H1 (cell line): ENCODE results near the gene TNFRSF11A. TPM values are rescaled to one million over a fixed set of nuclear protein-coding genes. Genes with fewer than 3 reads are reported as not detected.

Source experiments
- CTCF ChIA-PET: fragments of 300-600 bp; sonication (Branson Sonifier 250); formaldehyde crosslinking; loops from one replicate; lab custom pipeline; 2021; ENCODE audit not compliant: partially characterized antibody; lab: Charles Lee
- POLR2A ChIA-PET: fragments of 300-600 bp; sonication (Branson Sonifier 250); formaldehyde crosslinking; loops from one replicate; lab custom pipeline; 2021; ENCODE audit warnings: inconsistent platforms; ENCODE audit not compliant: partially characterized antibody; lab: Charles Lee
- DNase-seq, 2 experiments: peaks; one replicate each; pipeline versions ENCODE4 v3.0.0 to v3.0.0-alpha.2; 2010 to 2022; ENCODE audit warnings: low spot score in 2 of 2, low read depth in 1 of 2, mixed read lengths in 1 of 2
- FAIRE-seq: peaks from 2 replicates; lab custom pipeline; 2011; peaks lifted over from hg19 to GRCh38; lab: Jason Lieb, UNC
- H2AFZ ChIP-seq: 2 replicates; pipeline ENCODE4 v1.8.1; 2012; ENCODE audit warnings: low read length, inconsistent platforms
- H2AK5ac ChIP-seq: 2 replicates; pipeline ENCODE4 v1.6.1; 2013; ENCODE audit warnings: low read depth, low read length
- H2BK120ac ChIP-seq: replicated peaks from 2 replicates; pipeline ENCODE3; 2013; ENCODE audit warnings: low read depth, low read length, inconsistent platforms
- H2BK12ac ChIP-seq: 2 replicates; pipeline ENCODE4 v1.6.1; 2013; ENCODE audit warnings: low read depth, low read length
- H2BK15ac ChIP-seq: 2 replicates; pipeline ENCODE4 v1.6.1; 2013; ENCODE audit warnings: low read length
- H2BK20ac ChIP-seq: 2 replicates; pipeline ENCODE4 v1.6.1; 2013; ENCODE audit warnings: low read length
- H2BK5ac ChIP-seq: 2 replicates; pipeline ENCODE4 v1.6.1; 2013; ENCODE audit warnings: low read depth, low read length
- H3K14ac ChIP-seq: 2 replicates; pipeline ENCODE4 v1.6.1; 2013; ENCODE audit warnings: inconsistent platforms; ENCODE audit not compliant: insufficient read length
- H3K18ac ChIP-seq: 2 replicates; pipeline ENCODE4 v1.6.1; 2013; ENCODE audit warnings: low read length; ENCODE audit errors: extremely low read depth
- H3K23ac ChIP-seq: 2 replicates; pipeline ENCODE4 v1.6.1; 2013; ENCODE audit warnings: inconsistent platforms; ENCODE audit not compliant: insufficient read length
- H3K23me2 ChIP-seq: 2 replicates; pipeline ENCODE4 v1.6.1; 2013; ENCODE audit warnings: low read depth, low read length
- H3K27ac ChIP-seq: 2 replicates; pipeline ENCODE4 v1.6.1; 2011; ENCODE audit warnings: low read depth, low read length, inconsistent platforms
- H3K27me3 ChIP-seq, 4 experiments: replicated peaks in 1 of 4; 1 replicate in 1 of 4; 2 replicates in 3 of 4; pipeline versions ENCODE4 v1.6.1 to v1.8.1; 2011 to 2013; ENCODE audit warnings: low read length in 3 of 4, mild to moderate bottlenecking in 3 of 4, inconsistent platforms in 2 of 4, mixed read lengths in 2 of 4, moderate library complexity in 1 of 4; ENCODE audit not compliant: control insufficient read depth in 3 of 4, insufficient read depth in 3 of 4; ENCODE audit errors: extremely low read depth in 1 of 4
- H3K36me3 ChIP-seq, 4 experiments: 2 replicates each; pipeline versions ENCODE4 v1.6.1 to v1.8.1; 2011 to 2013; ENCODE audit warnings: mild to moderate bottlenecking in 4 of 4, low read length in 3 of 4, moderate library complexity in 2 of 4, control low read depth in 1 of 4, inconsistent platforms in 1 of 4; ENCODE audit not compliant: insufficient read depth in 4 of 4, control insufficient read depth in 2 of 4
- H3K4ac ChIP-seq: replicated peaks from 2 replicates; pipeline ENCODE3; 2013; ENCODE audit warnings: low read length, low read depth, mixed read lengths, inconsistent platforms; ENCODE audit not compliant: insufficient read length
- H3K4me1 ChIP-seq, 4 experiments: replicated peaks in 1 of 4; 1 replicate in 1 of 4; 2 replicates in 3 of 4; pipeline versions ENCODE4 v1.6.1 to v1.8.1; 2011 to 2013; ENCODE audit warnings: low read length in 3 of 4, inconsistent platforms in 2 of 4, mixed read lengths in 1 of 4; ENCODE audit not compliant: insufficient read depth in 4 of 4, control insufficient read depth in 3 of 4
- H3K4me2 ChIP-seq, 2 experiments: 2 replicates each; pipeline versions ENCODE4 v1.6.1 to v1.8.1; 2011 to 2013; ENCODE audit warnings: low read depth in 2 of 2, low read length in 2 of 2, control low read depth in 1 of 2, inconsistent platforms in 1 of 2, mild to moderate bottlenecking in 1 of 2; ENCODE audit not compliant: insufficient read depth in 1 of 2
- H3K4me3 ChIP-seq, 4 experiments: fragments of 200-600, 300-600 bp in 1 of 4; sonication (generic), shearing (Covaris generic), sonication (Bioruptor Twin) in 1 of 4; 2 replicates each; pipeline versions ENCODE4 v1.5.1 to v1.8.1; 2011 to 2016; ENCODE audit warnings: low read length in 4 of 4, low read depth in 3 of 4, control low read depth in 2 of 4, inconsistent platforms in 2 of 4, mild to moderate bottlenecking in 2 of 4, mixed read lengths in 1 of 4, moderate library complexity in 1 of 4; ENCODE audit not compliant: insufficient read depth in 2 of 4; ENCODE audit errors: extremely low read depth in 1 of 4
- H3K56ac ChIP-seq: replicated peaks from 2 replicates; pipeline ENCODE3; 2013; ENCODE audit warnings: low read depth, mild to moderate bottlenecking, mixed read lengths, low read length, inconsistent platforms; ENCODE audit not compliant: insufficient read length
- H3K79me1 ChIP-seq: 2 replicates; pipeline ENCODE4 v1.6.1; 2013; ENCODE audit warnings: low read depth, low read length, control low read depth
- H3K79me2 ChIP-seq, 2 experiments: 2 replicates each; pipeline versions ENCODE4 v1.6.1 to v1.8.1; 2012 to 2013; ENCODE audit warnings: low read length in 2 of 2, mild to moderate bottlenecking in 2 of 2, inconsistent platforms in 1 of 2; ENCODE audit not compliant: insufficient read depth in 2 of 2, control insufficient read depth in 1 of 2
- H3K9ac ChIP-seq, 4 experiments: replicated peaks in 1 of 4; 1 replicate in 1 of 4; 2 replicates in 3 of 4; pipeline versions ENCODE4 v1.6.1 to v1.8.1; 2011 to 2013; ENCODE audit warnings: low read depth in 3 of 4, low read length in 3 of 4, control low read depth in 2 of 4, mild to moderate bottlenecking in 2 of 4, moderate library complexity in 2 of 4, inconsistent platforms in 1 of 4; ENCODE audit errors: extremely low read depth in 1 of 4
- H3K9me3 ChIP-seq, 2 experiments: 2 replicates each; pipeline versions ENCODE4 v1.6.1 to v1.8.1; 2012 to 2013; ENCODE audit warnings: mild to moderate bottlenecking in 2 of 2, moderate library complexity in 2 of 2, control low read depth in 1 of 2, inconsistent platforms in 1 of 2, low read depth in 1 of 2, low read length in 1 of 2, mixed read lengths in 1 of 2; ENCODE audit not compliant: insufficient read depth in 2 of 2
- H4K20me1 ChIP-seq, 2 experiments: replicated peaks in 1 of 2; 2 replicates each; pipeline versions ENCODE3 to v1.8.1; 2011 to 2013; ENCODE audit warnings: inconsistent platforms in 2 of 2, low read length in 2 of 2, mild to moderate bottlenecking in 1 of 2; ENCODE audit not compliant: insufficient read depth in 2 of 2, control insufficient read depth in 1 of 2
- H4K5ac ChIP-seq: 2 replicates; pipeline ENCODE4 v1.6.1; 2013; ENCODE audit warnings: low read length, low read depth, mixed read lengths, inconsistent platforms; ENCODE audit not compliant: insufficient read length
- H4K8ac ChIP-seq: 2 replicates; pipeline ENCODE4 v1.8.0; 2013; ENCODE audit warnings: mild to moderate bottlenecking, moderate library complexity, low read length, inconsistent platforms; ENCODE audit not compliant: insufficient read depth; ENCODE audit errors: extremely low read depth
- H4K91ac ChIP-seq: replicated peaks from 2 replicates; pipeline ENCODE3; 2013; ENCODE audit warnings: low read length, mixed read lengths, inconsistent platforms; ENCODE audit not compliant: insufficient read length
- CHD2 ChIP-seq: IDR thresholded peaks from 2 replicates; pipeline ENCODE4 v1.6.1; 2012; ENCODE audit warnings: low read length, improper control_type of control experiment
- EZH2 ChIP-seq: fragments of 200-600 bp; sonication (generic); IDR thresholded peaks from 2 replicates; pipeline ENCODE4 v1.7.1; 2012; ENCODE audit warnings: low read depth, mild to moderate bottlenecking, moderate library complexity, low read length, inconsistent platforms; ENCODE audit not compliant: severe bottlenecking
- GABPA ChIP-seq: IDR thresholded peaks from 2 replicates; pipeline ENCODE4 v1.6.1; 2011; ENCODE audit warnings: mild to moderate bottlenecking, low read length, moderate library complexity, borderline replicate concordance; ENCODE audit not compliant: insufficient read depth
- PHF8 ChIP-seq: fragments of 200-600 bp; sonication (generic); conservative IDR thresholded peaks from 2 replicates; pipeline ENCODE4 v1.7.1; 2012; ENCODE audit warnings: low read depth, mild to moderate bottlenecking, inconsistent platforms, low read length, moderate library complexity
- POLR2AphosphoS5 ChIP-seq: IDR thresholded peaks from 2 replicates; pipeline ENCODE4 v1.6.1; 2011; ENCODE audit warnings: low read depth, low read length
- SP2 ChIP-seq: IDR thresholded peaks from 2 replicates; pipeline ENCODE4 v1.6.1; 2012; ENCODE audit warnings: mild to moderate bottlenecking, low read length, inconsistent platforms
- SRF ChIP-seq: IDR thresholded peaks from 2 replicates; pipeline ENCODE4 v1.6.1; 2011; ENCODE audit warnings: mild to moderate bottlenecking, low read depth, low read length, moderate library complexity
- TAF7 ChIP-seq: optimal IDR thresholded peaks from 2 replicates; pipeline ENCODE3; 2011; ENCODE audit warnings: low read depth, mild to moderate bottlenecking, inconsistent platforms, low read length, moderate library complexity, borderline replicate concordance
- TEAD4 ChIP-seq: IDR thresholded peaks from 2 replicates; pipeline ENCODE4 v1.6.1; 2012; ENCODE audit warnings: low read depth, low read length, inconsistent platforms, mixed read lengths
- WGBS, 2 experiments: shearing (Covaris generic) in 1 of 2; methylation state at CpG; one replicate each; pipeline versions ENCODE4 v1.1.6 to v1.1.7; 2013 to 2015; ENCODE audit warnings: low lambda C conversion rate in 2 of 2, mixed read lengths in 2 of 2, inconsistent platforms in 1 of 2, low coverage in 1 of 2, missing lambda C conversion rate in 1 of 2; ENCODE audit not compliant: insufficient replicate concordance in 2 of 2, insufficient coverage in 1 of 2, insufficient read length in 1 of 2; ENCODE audit errors: extremely low coverage in 1 of 2, missing lambda C conversion rate in 1 of 2; 5-methylcytosine and 5-hydroxymethylcytosine counted together
- polyA plus RNA-seq, 7 experiments: library from polyadenylated mRNA; depleted of rRNA in 3 of 7; stranded (reverse) in 5 of 7; unstranded in 2 of 7; fragments of >200 nt in 5 of 7; fragments of 200-250 nt in 2 of 7; gene quantifications; 1 replicate in 5 of 7; 2 replicates in 1 of 7; 4 replicates in 1 of 7; pipeline versions ENCODE4 v1.2.1 to v1.2.3, GENCODE V29; 2011 to 2013; ENCODE audit warnings: missing spikeins in 2 of 7, mixed read lengths in 2 of 7
- total RNA-seq: library from RNA; stranded (reverse); fragmentation: NEBNext Ultra II Directional; extraction: Animal tissue kit (Norgen Biotek cat#: 25700); gene quantifications from 2 replicates; pipeline ENCODE4 v1.2.1, GENCODE V29; 2021
- TF ChIP-seq, protein P1 (sequence below): IDR thresholded peaks from 2 replicates; pipeline ENCODE4 v1.6.1; 2012; ENCODE audit warnings: inconsistent platforms
- TF ChIP-seq, protein P2 (sequence below): IDR thresholded peaks from 2 replicates; pipeline ENCODE4 v1.6.1; 2012; ENCODE audit warnings: low read length, inconsistent platforms
- TF ChIP-seq, protein P3 (sequence below): IDR thresholded peaks from 2 replicates; pipeline ENCODE4 v1.6.1; 2012; ENCODE audit warnings: inconsistent platforms

The TNFRSF11A gene
- total and polyA plus RNA-seq, 2 of the 8 experiments (the other 6 are each of a cell fraction or from before 2014, with no cell fraction given) = 8.7 to 10.6 TPM

DNA sequence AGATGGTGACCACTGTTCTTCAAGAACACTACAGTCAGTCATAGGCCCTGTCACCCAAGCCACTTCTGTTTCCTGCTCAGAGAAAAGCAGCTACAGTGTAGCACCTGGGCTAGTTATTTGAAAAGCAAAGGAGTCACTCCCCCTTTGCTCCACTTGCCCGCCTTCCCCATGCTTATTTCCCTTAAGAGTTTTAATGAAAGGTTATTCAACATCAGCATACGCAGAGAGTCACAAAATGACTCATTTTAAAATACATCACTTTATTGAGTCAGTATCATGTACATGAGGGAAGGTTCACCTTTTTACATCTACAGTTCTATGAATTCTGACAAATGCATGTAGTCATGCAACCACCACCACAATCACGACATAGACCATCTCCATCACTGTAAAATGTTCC, 71.3 kb downstream of the TNFRSF11A start:
- Histone ChIP-seq H2BK5ac (no peak overlapping the region), H2BK12ac (no peak overlapping the region), H3K56ac (no peak overlapping the region), H2AK5ac (no peak overlapping the region), H3K4me3 (no peak overlapping the region), H2BK15ac (no peak overlapping the region), H3K18ac (no peak overlapping the region), H3K23ac (no peak overlapping the region), H3K36me3 (no peaks in the 10 kb centered on the region), H4K5ac (no peak overlapping the region), H3K9ac (no peak overlapping the region), H4K8ac (no peak overlapping the region), H2BK20ac (no peak overlapping the region), H3K27ac (no peak overlapping the region), H3K4ac (no peak overlapping the region), H4K20me1 (no peaks in the 10 kb centered on the region), H3K23me2 (no peaks in the 10 kb centered on the region), H3K9me3 (no peaks in the 10 kb centered on the region; a peak in 1 of 4 replicates), H3K27me3 (no peaks in the 10 kb centered on the region), H3K4me2 (no peak overlapping the region), H4K91ac (no peak overlapping the region), H2BK120ac (no peak overlapping the region), H3K79me1 (no peaks in the 10 kb centered on the region), H2AFZ (no peak overlapping the region), H3K14ac (no peak overlapping the region), H3K4me1 (peaks cover 3 to 6% (median 4%) of the 10 kb centered on the region in 4 experiments; a peak in 4 of 7 replicates), H3K79me2 (no peaks in the 10 kb centered on the region)
- DNase-seq (no peak), FAIRE-seq (no peak)
- 85% methylated on average over 3 of the region's 3 CpGs; no CpG with 5 or more reads in 1 of the 2 experiments for WGBS, 2 experiments
- ChIA-PET POLR2A (interaction anchor here (1.1 kb wide), 1 partner anchor 11 kb away, joined by 3 read pairs; no protein-coding TSS in a partner anchor), CTCF (interaction anchor here (0.6 to 1.2 kb wide), 2 partner anchors 17 to 193 kb away, joined by 3 to 4 read pairs; no protein-coding TSS in a partner anchor)
- TF ChIP-seq EZH2 (no peak), TAF7 (no peak), SP2 (no peak), SRF (no peak), PHF8 (no peak), CHD2 (no peak), TEAD4 (no peak), GABPA (no peak), POLR2AphosphoS5 (no peak)
- TF ChIP-seq, protein P1, sequence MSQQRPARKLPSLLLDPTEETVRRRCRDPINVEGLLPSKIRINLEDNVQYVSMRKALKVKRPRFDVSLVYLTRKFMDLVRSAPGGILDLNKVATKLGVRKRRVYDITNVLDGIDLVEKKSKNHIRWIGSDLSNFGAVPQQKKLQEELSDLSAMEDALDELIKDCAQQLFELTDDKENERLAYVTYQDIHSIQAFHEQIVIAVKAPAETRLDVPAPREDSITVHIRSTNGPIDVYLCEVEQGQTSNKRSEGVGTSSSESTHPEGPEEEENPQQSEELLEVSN = no peak
- TF ChIP-seq, protein P2, sequence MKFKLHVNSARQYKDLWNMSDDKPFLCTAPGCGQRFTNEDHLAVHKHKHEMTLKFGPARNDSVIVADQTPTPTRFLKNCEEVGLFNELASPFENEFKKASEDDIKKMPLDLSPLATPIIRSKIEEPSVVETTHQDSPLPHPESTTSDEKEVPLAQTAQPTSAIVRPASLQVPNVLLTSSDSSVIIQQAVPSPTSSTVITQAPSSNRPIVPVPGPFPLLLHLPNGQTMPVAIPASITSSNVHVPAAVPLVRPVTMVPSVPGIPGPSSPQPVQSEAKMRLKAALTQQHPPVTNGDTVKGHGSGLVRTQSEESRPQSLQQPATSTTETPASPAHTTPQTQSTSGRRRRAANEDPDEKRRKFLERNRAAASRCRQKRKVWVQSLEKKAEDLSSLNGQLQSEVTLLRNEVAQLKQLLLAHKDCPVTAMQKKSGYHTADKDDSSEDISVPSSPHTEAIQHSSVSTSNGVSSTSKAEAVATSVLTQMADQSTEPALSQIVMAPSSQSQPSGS = no peak
- TF ChIP-seq, protein P3, sequence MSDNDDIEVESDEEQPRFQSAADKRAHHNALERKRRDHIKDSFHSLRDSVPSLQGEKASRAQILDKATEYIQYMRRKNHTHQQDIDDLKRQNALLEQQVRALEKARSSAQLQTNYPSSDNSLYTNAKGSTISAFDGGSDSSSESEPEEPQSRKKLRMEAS = no peak
